ENCODE results near the gene SLC38A8. TPM values are rescaled to one million over a fixed set of nuclear protein-coding genes. Genes with fewer than 3 reads are reported as not detected.

The SLC38A8 gene
- total RNA-seq, 2 donors from 2014 or later, result not detected

- Histone ChIP-seq H3K27ac (ENCODE audit: low read depth, low read length) (no peak overlapping the region), H3K4me1 (ENCODE audit: control insufficient read depth, insufficient read depth, low read length) (no peaks in the 10 kb centered on the region), H3K9me3 (ENCODE audit: control insufficient read depth, low read length) (no peaks in the 10 kb centered on the region), H3K9ac (ENCODE audit: extremely low read depth, low read length, poor library complexity, severe bottlenecking) (no peak overlapping the region), H3K27me3 (ENCODE audit: control insufficient read depth, insufficient read depth, low read length, poor library complexity, severe bottlenecking) (peaks cover 13% of the 10 kb centered on the region), H3K36me3 (ENCODE audit: control insufficient read depth, insufficient read depth, low read length) (no peaks in the 10 kb centered on the region), H3K4me3 (ENCODE audit: low read length) (no peak overlapping the region)
- H3K4me1 Mint-ChIP-seq, result peaks cover 3% of the 10 kb centered on the region
- H3K9me3 Mint-ChIP-seq, result no peaks in the 10 kb centered on the region
- no peak overlapping the region for H3K4me3 Mint-ChIP-seq
- no peak overlapping the region for H3K27ac Mint-ChIP-seq
- TF ChIP-seq, protein P1, sequence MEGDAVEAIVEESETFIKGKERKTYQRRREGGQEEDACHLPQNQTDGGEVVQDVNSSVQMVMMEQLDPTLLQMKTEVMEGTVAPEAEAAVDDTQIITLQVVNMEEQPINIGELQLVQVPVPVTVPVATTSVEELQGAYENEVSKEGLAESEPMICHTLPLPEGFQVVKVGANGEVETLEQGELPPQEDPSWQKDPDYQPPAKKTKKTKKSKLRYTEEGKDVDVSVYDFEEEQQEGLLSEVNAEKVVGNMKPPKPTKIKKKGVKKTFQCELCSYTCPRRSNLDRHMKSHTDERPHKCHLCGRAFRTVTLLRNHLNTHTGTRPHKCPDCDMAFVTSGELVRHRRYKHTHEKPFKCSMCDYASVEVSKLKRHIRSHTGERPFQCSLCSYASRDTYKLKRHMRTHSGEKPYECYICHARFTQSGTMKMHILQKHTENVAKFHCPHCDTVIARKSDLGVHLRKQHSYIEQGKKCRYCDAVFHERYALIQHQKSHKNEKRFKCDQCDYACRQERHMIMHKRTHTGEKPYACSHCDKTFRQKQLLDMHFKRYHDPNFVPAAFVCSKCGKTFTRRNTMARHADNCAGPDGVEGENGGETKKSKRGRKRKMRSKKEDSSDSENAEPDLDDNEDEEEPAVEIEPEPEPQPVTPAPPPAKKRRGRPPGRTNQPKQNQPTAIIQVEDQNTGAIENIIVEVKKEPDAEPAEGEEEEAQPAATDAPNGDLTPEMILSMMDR (conservative IDR thresholded peaks at IDR 0.05), result no peak
- H3K27me3 Mint-ChIP-seq (ENCODE audit: insufficient read depth), result peaks cover 15% of the 10 kb centered on the region
- no peak for DNase-seq
- no peaks in the 10 kb centered on the region for H3K36me3 Mint-ChIP-seq (ENCODE audit: low read depth)
- 92 to 98% methylated on average over 23 to 36 of the region's 36 CpGs for WGBS, 2 experiments (ENCODE audit: insufficient coverage in 1 of 2, insufficient read length in 1 of 2)
Observed at GRCh38 chr16:83965444-83966152, 77.0 kb downstream of the SLC38A8 start.

GRCh38 chr16:83964684-83965443 lies 77.7 kb downstream of the SLC38A8 start:
- no peaks in the 10 kb centered on the region for H3K9me3 ChIP-seq (ENCODE audit: control insufficient read depth, low read length)
- H3K27me3 ChIP-seq (ENCODE audit: control insufficient read depth, insufficient read depth, low read length, poor library complexity, severe bottlenecking), result peaks cover 11% of the 10 kb centered on the region
- no peak overlapping the region for H3K4me3 ChIP-seq (ENCODE audit: low read length)
- H3K27ac Mint-ChIP-seq, result no peak overlapping the region
- WGBS, 2 experiments (ENCODE audit: insufficient coverage in 1 of 2, insufficient read length in 1 of 2), result 93 to 94% methylated on average over 10 to 26 of the region's 26 CpGs
- no peaks in the 10 kb centered on the region for H3K36me3 Mint-ChIP-seq (ENCODE audit: low read depth)
- H3K27ac ChIP-seq (ENCODE audit: low read depth, low read length), result no peak overlapping the region
- no peak overlapping the region for H3K4me3 Mint-ChIP-seq
- no peaks in the 10 kb centered on the region for H3K36me3 ChIP-seq (ENCODE audit: control insufficient read depth, insufficient read depth, low read length)
- H3K4me1 Mint-ChIP-seq, result peaks cover 3% of the 10 kb centered on the region
- peaks cover 12% of the 10 kb centered on the region for H3K27me3 Mint-ChIP-seq (ENCODE audit: insufficient read depth)
- no peaks in the 10 kb centered on the region for H3K9me3 Mint-ChIP-seq
- TF ChIP-seq, protein P1 (conservative IDR thresholded peaks at IDR 0.05), result no peak
- no peaks in the 10 kb centered on the region for H3K4me1 ChIP-seq (ENCODE audit: control insufficient read depth, insufficient read depth, low read length)
- DNase-seq, result no peak
- no peak overlapping the region for H3K9ac ChIP-seq (ENCODE audit: extremely low read depth, low read length, poor library complexity, severe bottlenecking)

DNA sequence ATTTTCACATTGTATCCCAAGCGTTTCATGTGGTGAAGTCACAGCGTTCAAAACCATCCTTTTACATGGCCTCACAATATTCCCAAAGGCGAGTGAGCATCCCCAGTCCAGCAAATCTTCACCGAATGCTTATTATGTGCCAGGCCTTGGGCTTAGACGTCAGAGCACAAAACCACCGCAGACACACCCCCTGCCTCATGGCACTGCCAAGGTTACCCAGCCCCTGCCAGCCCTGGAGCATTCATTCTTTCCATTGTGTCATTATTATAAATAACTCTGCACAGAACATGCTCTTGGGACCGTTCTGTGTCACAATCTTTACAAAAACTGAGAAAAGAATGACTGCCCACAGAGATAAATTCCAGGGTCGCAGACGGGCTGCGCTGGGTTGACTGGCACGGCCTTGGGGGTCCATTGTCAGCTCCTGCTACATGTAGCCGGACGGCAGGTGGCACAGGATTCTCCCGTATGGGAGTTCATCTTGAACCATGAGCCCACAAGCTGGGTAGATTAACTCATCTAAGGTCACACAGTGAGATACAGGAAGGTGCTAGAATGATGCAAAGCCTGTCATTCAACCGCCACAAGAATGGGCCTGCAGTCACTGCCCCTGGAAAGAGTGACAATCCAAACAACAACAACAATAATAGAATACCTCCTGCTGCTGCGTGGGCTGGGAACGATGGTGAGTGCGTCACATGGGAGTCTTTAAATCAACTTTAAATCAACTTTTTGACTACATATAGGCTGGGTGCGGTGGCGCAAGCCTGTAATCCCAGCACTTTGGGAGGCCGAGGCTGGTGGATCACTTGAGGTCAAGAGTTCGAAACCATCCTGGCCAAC lies 79.1 kb downstream of the SLC38A8 start:
- no peaks in the 10 kb centered on the region for H3K36me3 ChIP-seq (ENCODE audit: control insufficient read depth, insufficient read depth, low read length)
- H3K27me3 ChIP-seq (ENCODE audit: control insufficient read depth, insufficient read depth, low read length, poor library complexity, severe bottlenecking), result no peaks in the 10 kb centered on the region
- H3K27me3 Mint-ChIP-seq (ENCODE audit: insufficient read depth), result peaks cover 2% of the 10 kb centered on the region
- no peak for DNase-seq
- no peaks in the 10 kb centered on the region for H3K9me3 ChIP-seq (ENCODE audit: control insufficient read depth, low read length)
- H3K9ac ChIP-seq (ENCODE audit: extremely low read depth, low read length, poor library complexity, severe bottlenecking), result no peak overlapping the region
- H3K36me3 Mint-ChIP-seq (ENCODE audit: low read depth), result no peaks in the 10 kb centered on the region
- H3K4me3 ChIP-seq (ENCODE audit: low read length), result no peak overlapping the region
- no peak overlapping the region for H3K4me3 Mint-ChIP-seq
- 95 to 96% methylated on average over 16 to 22 of the region's 22 CpGs for WGBS, 2 experiments (ENCODE audit: insufficient coverage in 1 of 2, insufficient read length in 1 of 2)
- H3K9me3 Mint-ChIP-seq, result no peaks in the 10 kb centered on the region
- H3K4me1 Mint-ChIP-seq, result peaks cover 3% of the 10 kb centered on the region
- H3K27ac ChIP-seq (ENCODE audit: low read depth, low read length), result no peak overlapping the region
- TF ChIP-seq, protein P1 (conservative IDR thresholded peaks at IDR 0.05), result no peak
- no peaks in the 10 kb centered on the region for H3K4me1 ChIP-seq (ENCODE audit: control insufficient read depth, insufficient read depth, low read length)
- no peak overlapping the region for H3K27ac Mint-ChIP-seq
